HEK293 (cell line): ENCODE results near the gene MAGI2.

ENCODE experiments used
- TCF7L2 ChIP-seq: IDR thresholded peaks from 2 replicates; pipeline ENCODE4 v1.6.1; 2011; ENCODE audit warnings: low read depth, mild to moderate bottlenecking, inconsistent platforms, low read length, moderate library complexity, borderline replicate concordance
- ZBTB1 ChIP-seq: fragments of 450-650 bp; formaldehyde crosslinking; IDR thresholded peaks from 2 replicates; pipeline ENCODE4 v1.5.1; 2016; ENCODE audit warnings: missing biosample characterization, missing genetic modification characterization
- ZBTB21 ChIP-seq: fragments of 450-650 bp; formaldehyde crosslinking; IDR thresholded peaks from 2 replicates; pipeline ENCODE4 v1.5.1; 2017; ENCODE audit warnings: missing biosample characterization, missing genetic modification characterization
- ZNF664 ChIP-seq: fragments of 450-650 bp; formaldehyde crosslinking; IDR thresholded peaks from 2 replicates; pipeline ENCODE4 v1.5.1; 2016; ENCODE audit warnings: missing biosample characterization, missing genetic modification characterization
- ZNF670 ChIP-seq: fragments of 450-650 bp; formaldehyde crosslinking; IDR thresholded peaks from 2 replicates; pipeline ENCODE4 v1.5.1; 2016; ENCODE audit warnings: missing biosample characterization, missing genetic modification characterization, low read depth
- ZNF768 ChIP-seq: fragments of 450-650 bp; formaldehyde crosslinking; IDR thresholded peaks from 2 replicates; pipeline ENCODE4 v1.5.1; 2018; ENCODE audit warnings: missing biosample characterization, mild to moderate bottlenecking, missing genetic modification characterization
- TF ChIP-seq, protein P1 (sequence below): fragments of 450-650 bp; formaldehyde crosslinking; IDR thresholded peaks from 2 replicates; pipeline ENCODE4 v1.5.1; 2016; ENCODE audit warnings: missing biosample characterization, missing genetic modification characterization

DNA sequence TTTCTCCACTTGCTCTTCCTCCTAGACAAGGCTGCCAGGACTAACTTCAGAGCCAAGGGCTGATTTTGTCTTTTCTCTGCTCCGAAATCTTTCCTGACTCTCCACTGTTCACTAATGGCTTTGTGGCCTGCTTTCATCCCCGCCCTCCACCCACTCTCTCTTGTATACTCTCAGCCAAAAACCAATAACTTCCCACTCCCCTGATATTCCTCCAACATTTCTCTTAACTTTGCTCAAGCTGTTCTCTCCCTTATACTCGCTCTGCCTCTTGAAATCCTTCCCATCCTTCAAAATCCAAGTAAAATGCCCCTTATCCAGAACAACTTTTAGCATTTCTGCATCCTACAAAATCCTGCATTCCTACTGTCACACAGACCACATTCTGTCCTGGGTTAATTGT lies 1440.1 kb downstream of the MAGI2 start:
- TF ChIP-seq, protein P1, sequence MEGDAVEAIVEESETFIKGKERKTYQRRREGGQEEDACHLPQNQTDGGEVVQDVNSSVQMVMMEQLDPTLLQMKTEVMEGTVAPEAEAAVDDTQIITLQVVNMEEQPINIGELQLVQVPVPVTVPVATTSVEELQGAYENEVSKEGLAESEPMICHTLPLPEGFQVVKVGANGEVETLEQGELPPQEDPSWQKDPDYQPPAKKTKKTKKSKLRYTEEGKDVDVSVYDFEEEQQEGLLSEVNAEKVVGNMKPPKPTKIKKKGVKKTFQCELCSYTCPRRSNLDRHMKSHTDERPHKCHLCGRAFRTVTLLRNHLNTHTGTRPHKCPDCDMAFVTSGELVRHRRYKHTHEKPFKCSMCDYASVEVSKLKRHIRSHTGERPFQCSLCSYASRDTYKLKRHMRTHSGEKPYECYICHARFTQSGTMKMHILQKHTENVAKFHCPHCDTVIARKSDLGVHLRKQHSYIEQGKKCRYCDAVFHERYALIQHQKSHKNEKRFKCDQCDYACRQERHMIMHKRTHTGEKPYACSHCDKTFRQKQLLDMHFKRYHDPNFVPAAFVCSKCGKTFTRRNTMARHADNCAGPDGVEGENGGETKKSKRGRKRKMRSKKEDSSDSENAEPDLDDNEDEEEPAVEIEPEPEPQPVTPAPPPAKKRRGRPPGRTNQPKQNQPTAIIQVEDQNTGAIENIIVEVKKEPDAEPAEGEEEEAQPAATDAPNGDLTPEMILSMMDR (tag by site-specific recombination): no peak
- TF ChIP-seq TCF7L2: no peak
- TF ChIP-seq ZBTB1 (tag by site-specific recombination): no peak
- no peak for TF ChIP-seq ZNF664 (tag by site-specific recombination)
- TF ChIP-seq ZNF670 (tag by site-specific recombination): no peak
- TF ChIP-seq ZBTB21 (tag by site-specific recombination): no peak
- no peak for TF ChIP-seq ZNF768 (tag by site-specific recombination)
